Non-pigmented ciliary epithelial cell (primary cell): Measurements from ENCODE around the gene SIDT2.
A peak's percentile ranks its signal among the peaks of the same experiment; 100 is the strongest.
"Not testable (repeated sequence)": the region's sequence is repeated elsewhere in the genome, so short reads cannot be mapped to it uniquely, and the experiment has no call there.

Source experiments
- DNase-seq: peaks from one replicate; pipeline ENCODE4 v3.0.0-alpha.2; 2010; ENCODE audit warnings: low read depth

The SIDT2 gene

DNA sequence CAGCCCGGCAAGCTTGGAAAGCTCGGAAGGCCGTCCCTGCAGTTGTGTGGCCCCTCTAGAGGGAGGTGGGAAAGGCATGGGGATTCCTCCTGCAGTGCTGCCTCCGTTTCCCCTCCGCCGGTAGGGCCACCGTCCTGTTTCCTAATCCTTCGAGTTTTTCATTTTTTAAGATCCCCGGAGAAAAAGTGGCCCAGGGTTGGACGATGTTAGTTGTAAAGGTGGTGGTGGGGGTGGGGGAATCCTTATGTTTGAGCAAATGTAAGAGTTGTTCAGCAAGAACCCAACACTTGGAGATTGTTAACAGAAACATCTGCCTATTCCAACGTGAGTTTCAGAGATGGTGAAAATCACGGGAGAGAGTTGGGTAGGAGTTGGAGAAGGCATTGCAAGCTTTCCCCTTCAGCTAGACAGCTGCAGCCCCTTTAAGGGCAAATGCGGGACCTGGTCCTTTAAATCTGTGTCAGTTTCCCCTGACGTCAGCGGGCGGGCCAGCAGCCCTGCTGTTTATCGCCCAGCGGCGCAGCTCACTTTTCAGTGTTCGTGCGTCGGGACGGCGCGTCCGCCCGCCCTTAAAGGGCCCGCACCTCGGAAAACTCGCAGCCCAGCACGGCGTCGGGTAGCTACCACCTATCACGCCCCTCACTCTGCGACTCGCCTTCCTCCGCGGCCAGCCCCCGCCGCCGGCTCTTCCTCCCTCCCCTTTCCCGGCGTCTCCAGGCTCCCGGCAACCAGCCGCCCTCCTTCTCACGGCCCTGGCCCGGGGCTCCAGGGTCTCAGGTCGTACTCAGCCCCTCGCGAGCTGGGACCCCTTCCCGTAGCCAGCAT, at the start of gene SIDT2:
Gene SIDT2 (plus strand): TSS at position 534 of the 825 bp plus-strand sequence. CDS start 521 bp downstream, outside the sequence.
- peak; percentile 57 for DNase-seq

DNA sequence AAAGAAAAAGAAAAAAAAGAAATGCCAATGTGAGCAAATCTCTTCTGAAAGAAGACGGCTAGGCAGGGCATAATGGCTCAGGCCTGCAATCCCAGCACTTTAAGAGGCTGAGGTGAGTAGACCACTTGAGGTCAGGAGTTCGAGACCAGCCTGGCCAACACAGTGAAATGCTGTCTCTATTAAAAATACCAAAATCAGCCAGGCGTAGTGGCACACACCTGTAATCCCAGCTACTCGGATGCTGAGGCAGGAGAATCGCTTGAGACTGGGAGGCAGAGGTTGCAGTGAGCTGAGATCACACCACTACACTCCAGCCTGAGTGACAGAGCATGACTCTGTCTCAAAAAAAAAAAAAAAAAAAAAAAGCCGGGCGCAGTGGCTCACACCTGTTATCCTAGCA, 48.1 kb upstream of the SIDT2 start:
- DNase-seq = not testable (repeated sequence)

DNA sequence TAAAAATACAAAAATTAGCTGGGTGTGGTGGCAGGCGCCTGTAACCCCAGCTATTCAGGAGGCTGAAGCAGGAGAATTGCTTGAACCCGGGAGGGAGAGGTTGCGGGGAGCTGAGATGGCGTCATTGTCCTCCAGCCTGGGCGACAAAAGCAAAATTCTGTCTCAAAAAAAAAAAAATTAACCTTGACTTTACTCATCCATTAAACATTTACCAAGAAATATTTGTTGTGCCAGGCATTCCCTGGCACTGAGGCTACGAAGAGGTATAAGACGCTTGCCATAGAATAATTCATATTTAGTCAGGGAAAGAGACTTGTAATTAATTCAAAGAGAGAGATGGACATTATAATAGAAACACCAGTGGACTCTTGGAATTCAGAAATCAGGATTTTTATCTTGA, 47.7 kb upstream of the SIDT2 start:
- DNase-seq = no peak

DNA sequence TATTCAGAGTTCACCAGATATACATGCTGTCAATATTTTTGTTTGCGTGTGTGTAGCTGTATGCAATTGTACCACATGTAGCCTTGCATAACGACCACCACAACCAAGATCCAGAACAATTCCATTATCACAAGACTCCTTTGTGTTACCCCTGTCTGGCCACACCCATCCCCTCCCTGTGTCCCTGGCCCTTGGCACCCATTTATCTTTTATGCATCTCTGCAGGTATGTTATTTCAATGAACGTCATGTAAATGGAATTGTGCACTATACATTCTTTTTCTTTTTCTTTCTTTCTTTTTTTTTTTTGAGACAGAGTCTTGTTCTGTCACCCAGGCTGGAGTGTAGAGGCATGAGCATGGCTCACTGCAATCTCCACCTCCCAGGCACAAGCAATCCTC, 44.1 kb upstream of the SIDT2 start:
- no peak for DNase-seq

DNA sequence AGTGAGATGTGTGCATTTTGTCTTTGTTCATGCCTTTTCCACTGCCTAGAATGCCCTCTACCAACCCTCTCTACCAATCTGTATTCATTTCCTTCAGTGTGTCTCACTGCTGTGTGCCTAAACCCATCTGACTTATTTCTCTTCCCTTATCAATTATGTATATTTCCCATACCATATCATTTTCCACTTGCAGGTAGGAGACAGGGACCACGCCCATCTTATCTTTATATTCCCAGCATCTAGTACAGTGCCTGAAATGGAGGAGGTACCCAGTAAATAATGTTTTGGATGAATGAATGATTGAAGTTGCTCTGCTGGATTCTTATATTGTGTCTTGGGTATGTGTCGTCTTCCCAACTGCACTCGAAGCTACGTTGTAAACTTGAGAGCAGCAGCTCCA, 43.6 kb upstream of the SIDT2 start:
- not testable (repeated sequence) for DNase-seq

DNA sequence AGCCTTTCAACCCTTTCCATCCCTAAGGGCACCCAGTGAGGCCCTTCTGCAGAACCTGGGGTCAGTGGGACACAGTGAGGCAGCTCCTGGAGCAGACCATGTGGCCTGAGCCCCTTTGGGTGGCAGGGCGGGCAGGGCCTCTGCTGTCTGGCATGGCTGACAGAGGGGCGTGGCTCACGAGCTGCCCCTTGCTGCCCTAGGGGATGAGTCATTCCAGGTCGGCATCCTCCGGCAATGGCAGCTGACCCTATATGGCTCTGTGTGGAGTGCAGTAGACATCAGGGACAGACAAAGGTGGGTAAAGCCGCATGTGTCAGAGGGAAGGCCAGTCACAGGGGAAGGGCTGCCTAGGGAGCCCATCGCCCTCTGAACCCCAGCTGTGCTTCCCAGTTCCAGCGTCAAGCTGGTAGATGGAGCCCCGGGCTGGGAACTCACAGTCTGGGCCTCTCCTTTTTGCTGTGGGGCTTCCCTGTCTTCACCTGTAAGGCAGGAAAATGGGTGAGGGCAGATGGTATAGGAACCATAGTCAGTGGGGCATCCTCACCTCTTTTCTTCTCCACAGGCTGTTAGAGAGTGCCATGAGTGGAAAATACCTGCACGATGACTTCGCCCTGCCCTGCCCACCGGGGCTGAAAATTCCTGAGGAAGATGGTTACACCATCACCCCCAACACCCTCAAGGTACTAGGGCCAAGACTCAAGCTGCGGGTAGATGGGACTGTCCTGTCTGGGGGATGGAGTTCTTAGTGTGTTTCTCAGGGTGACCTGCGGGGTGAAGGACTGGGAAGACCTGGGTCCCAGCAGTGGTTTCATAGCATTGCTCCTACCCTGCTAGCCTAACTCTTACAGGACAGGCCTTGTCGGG, 41.1 kb upstream of the SIDT2 start:
- DNase-seq = not testable (repeated sequence)

DNA sequence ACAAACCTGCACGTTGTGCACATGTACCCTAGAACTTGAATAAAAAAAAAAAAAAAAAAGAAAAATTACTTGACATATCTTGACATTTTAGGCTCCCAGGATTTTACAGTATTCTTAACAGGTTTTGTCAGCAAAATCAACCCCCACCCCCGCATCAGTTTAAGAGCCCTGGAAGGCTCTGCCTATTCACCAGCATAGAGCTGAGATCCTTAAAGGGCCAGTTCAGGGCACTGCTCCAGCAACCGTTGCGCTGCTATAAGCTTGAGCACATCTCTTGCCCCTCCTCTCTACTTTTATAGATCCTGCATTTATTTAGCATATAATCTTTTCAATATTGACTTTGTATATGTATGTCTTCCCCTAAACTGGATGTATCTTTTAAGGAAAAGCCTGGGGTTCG, 35.2 kb upstream of the SIDT2 start:
- DNase-seq = no peak

DNA sequence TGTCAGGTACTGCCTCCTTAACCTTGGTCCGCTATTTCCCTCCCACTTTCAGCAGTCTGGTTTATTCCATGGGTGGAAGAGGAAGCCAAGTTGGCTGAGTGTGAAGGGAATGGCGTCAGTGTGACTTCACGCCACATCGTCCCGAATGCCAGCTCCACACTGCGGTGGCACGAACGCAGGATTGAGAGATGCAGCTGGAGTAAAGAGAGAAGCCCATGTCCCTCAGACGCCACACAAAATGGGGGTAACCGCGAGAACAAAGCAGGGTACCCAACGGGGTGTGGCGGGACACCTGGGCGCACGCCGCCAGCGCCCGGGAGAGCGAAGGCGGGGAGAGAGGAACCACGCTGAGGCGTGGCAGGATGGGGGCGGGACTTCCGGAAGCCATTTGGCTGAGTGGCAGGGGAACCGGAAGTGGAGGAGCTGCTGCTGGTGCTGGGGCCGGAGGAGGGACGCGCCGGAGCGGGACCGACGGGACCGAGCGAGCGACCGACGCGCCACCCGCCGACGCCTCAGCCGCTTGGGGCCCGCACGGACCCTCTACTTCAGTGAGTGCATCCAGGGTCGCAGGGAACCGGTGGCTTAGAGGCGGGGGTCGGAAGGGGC, 34.6 kb upstream of the SIDT2 start, which contains the start of gene PAFAH1B2:
Gene PAFAH1B2 (plus strand): TSS at position 417 of the 606 bp plus-strand sequence. CDS start 8,161 bp downstream, outside the sequence.
- peak; percentile 49 for DNase-seq

DNA sequence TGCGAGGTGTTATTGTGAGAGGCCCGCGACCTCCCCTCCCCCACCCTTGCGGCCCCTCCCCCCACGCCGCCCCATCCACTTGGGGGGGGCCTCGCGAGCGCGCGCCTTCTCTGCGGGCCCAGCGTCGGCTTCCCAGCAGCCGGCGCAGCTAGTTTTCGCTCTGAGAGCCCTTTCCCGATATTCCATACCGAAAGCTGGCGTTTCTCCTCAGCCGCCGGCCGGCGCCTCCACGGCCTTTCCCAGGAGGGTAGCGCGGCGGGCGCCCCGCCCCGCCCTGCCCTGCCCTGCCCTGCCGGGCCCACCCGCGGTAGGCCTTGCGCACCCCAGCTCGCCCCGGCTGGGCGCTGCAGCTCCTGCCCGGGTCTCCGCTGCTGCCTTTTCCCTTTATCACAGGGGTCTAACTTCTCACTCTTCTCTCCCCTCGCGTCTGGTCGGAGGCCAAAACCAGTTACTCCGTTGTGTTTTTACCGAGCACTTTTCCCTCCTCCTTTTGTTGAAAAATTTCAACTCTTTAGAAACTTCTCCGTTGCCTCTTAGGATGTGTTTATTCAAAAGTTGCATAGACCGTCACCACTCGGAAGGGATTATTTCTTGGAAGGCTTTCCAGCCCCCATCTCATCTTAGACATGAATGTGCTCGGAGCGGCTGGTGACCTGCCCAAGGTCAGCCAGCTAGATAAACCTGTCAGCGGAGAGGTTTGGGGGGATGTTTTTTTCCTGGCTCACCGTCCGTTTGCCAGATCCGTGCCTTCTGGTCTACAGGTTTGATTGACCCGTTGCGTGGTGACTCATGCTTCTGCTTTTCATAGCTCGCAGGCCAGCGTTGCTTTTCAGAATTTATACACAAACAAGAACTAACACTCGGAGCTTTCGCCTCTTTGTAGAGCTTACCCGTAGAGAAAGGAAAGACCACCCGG, 33.8 kb upstream of the SIDT2 start:
- peak; percentile 42 for DNase-seq

DNA sequence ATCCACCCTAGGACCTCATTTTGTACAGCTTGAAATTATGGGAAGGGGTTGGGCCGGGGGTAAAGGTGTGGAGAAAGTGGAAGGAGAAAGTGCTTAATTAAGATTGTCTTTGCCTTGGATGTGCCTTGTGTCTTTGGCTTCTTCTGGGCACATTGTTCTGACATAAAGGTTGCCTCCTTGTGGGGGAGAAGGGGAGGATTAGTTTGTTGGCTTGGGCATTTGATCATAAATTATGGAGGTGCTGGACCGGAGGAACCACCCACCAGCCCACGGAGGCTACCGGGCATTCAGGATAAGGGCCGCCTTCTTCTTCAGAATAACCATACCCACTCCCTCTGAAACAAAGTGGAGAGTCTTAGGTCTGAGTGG, 33.2 kb upstream of the SIDT2 start:
- DNase-seq = no peak

DNA sequence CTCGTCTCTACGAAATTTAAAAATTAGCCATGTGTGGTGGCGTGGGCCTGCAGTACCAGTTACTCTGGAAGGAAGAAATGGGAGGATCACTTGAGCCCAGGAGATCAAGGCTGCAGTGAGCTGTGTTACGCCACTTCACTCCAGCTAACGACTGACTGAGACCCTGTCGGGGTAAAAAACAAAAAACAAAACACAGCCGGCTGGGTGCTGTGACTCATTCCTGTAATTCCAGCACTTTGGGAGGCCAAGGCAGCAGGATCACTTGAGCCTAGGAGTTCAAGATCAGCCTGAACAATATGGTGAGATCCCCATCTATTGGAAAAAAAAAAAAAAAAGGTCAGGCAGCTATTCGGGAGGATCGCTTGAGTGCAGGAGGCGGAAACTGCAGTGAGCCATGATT, 32.0 kb upstream of the SIDT2 start:
- no peak for DNase-seq

DNA sequence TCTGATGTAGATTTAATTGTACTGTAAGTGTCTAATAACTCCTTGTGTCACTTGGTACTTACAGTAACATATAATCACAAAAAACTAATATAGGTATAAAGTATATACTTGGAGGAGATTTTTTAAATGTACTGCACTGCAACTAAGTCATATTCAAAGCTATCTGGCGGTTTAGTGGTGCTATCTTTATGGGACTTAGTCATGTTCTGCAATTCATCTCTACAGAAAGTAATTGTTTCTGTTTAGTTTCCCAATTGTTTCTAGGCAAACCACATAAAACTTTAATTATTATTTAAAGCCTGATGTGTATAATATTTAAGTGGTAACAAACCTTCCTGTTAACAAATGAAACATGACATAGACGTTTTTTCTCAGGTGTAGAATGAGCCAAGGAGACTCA, 26.5 kb upstream of the SIDT2 start:
- DNase-seq = no peak

DNA sequence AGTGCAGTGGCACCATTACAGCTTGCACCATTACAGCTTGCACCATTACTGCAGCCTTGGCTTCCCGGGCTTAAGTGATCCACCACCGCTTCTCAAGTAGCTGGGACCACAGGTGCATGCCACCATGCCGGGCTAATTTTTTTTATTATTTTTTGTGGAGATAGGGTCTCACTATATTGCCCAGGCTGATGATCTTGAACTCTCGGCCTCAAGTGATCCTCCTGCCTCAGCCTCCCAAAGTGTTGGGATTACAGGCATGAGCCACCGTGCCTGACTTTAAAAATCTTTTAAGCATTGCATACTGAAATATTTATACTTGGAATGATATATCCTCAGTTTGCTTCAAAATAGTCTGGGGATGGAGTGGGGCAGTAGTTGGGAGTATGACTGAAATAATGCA, 24.1 kb upstream of the SIDT2 start:
- no peak for DNase-seq

DNA sequence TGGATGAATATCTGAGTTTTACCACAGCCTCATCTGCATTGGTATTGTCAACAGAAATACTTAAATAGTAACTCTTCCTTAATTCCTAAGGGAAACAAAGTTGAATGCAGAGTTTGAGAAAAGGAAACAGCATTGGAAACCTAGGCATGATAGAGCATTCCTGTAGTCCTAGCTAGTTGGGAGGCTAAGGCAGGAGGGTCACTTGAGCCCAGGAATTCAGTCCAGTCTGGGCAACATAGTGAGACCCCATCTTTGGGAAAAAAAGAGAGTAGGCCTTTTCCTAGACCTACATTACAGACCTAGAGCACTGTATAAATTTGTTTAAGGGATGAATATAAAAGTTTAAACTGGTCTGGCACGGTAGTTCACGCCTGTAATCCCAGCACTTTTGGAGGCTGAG, 21.0 kb upstream of the SIDT2 start:
- no peak for DNase-seq

DNA sequence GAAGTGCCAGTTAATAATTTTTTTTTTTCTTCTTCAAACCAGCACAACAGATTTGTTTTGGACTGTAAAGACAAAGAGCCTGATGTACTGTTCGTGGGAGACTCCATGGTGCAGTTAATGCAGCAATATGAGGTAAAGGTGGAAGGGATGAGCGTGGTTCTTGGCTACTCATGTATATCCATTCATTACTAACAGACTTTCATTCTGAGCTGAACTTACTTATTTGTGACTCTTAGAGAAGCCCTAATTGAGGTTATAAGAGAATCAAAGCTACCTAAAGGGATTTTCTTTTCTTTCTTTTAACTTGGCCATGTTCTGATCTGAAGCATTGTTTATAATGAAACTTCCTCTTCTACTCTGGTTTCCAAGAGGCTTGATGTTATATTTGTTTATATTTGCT, 18.7 kb upstream of the SIDT2 start:
- no peak for DNase-seq

DNA sequence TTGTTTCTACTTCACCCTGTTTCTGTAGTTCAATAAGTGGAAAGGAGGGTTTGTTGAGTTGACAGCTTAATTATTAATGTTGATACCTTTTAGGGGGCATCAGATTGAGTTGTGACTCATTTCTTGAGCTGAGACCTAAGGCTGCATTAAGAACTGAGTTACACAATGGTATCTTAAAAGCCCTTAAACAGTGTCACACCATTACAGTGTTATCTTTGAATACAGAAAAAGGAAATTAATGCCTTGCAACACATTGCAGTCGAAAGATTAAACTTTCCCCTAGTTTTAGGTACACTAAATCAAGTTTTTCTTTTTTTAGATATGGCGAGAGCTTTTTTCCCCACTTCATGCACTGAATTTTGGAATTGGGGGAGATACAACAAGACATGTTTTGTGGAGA, 17.7 kb upstream of the SIDT2 start:
- no peak for DNase-seq

DNA sequence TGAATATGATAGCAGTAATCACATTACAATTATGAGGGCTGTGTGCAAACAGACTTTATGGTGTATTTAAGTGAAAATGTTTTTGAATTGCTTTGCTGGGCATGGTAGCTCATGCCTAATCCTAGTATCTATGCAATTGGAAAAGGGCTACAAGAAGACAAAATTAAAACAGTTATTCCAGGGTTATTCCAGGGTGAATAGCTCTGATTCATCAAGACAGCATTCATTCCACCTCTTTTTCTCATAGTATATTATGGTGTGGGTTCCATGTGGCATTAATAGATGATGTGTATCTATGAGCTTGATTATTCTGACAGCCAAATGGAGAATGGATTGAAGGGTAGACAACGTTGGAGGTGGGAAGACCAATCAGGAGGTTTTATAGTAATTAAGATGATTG, 12.1 kb upstream of the SIDT2 start:
- DNase-seq = no peak

DNA sequence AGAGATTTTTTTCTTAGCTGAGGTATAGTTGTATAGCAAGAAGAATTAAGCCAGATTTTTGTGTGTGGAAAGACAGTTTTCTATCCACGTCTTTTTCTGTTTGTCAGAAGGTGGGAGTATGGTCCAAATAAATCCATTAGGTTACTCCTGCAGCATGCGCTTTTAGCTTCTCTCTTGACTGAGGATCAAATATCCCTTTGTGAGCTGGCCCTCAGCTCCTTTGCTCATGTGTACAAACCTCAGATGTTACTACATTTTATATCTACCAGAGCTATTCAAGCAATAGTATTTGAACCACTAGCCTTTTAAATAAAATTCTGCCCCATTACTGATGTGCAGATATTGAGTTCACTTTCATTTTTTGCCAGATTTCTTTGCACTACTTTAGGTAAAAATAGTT, 8.8 kb upstream of the SIDT2 start:
- DNase-seq = no peak

DNA sequence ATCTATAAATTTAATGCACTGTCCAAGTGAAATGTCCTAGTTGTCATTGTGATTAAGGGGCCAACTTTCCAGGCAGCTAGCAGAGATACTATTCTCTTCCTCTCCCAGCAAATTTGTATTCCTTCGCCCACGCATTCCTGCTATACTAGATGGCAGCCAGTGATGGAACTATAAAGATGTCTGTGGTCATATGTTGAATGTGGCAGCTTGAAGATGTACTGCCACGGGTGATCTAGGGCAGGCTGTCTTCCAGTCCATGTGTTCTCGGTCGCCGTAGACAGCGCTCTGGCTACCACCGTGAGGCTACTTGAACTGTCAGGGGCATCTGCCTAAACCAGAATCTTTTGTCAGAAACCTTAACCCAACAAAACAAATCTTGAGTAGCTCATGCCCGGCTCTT, 8.3 kb upstream of the SIDT2 start:
- DNase-seq = no peak

DNA sequence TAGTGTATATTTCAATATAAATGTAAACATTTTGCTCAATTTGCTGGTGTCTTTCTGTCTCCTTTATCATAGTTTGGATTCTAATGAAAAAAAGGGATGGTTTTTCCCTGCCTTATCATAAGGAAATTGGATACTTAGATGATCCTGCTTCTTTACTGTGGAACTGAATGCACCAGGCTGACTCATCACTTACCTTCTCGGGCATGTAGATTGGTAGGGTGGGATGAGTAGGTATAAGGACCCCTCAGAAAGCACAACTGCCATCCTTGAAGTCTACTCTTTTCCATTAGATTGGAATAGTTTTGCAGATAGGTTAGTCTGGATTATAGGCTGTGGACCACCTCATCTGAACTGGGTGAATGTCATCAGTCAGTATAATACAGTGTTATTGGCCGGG, 7.5 kb upstream of the SIDT2 start:
- DNase-seq = no peak

DNA sequence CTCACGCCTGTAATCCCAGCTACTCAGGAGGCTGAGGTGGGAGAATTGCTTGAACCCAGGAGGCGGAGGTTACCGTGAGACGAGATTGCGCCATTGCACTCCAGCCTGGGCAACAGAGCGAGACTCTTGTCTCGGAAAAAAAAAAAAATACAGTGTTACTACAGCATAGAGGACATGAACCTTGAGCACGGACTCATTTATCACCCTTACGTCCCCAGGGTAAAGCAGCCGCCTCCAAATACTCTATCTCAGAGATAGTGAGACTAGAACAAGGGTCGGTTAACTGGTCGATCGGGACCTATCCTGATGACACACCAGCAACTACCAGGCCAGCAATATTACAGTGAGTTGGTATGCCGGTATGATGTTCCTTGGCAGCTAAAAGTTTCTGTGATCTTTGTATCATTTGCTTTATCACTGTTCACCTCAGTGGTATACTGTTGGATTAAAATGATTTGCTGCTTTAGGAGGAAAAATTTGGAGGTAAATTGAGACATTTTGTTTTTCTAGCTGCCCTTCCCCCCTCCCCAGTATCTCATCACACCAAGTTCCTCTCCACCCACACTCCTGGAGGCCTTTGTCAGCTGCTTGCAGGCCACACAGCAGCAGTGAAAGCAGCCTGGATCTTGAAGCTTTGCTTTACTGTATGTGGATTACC, 7.0 kb upstream of the SIDT2 start:
- no peak for DNase-seq
